Central memory CD8-positive, alpha-beta T cell (primary cell): Measurements from ENCODE around the gene BLM.
A peak's percentile ranks its signal among the peaks of the same experiment; 100 is the strongest.

ENCODE experiments used
- ATAC-seq: fragments of 150-1000 bp; cut with Tn5 transposase; replicated peaks from 2 replicates; pipeline ENCODE4 v1.10.0; 2022; ENCODE audit warnings: mild to moderate bottlenecking, moderate FRiP score, moderate number of reproducible peaks; ENCODE audit not compliant: poor library complexity, severe bottlenecking; ENCODE audit errors: extremely low read depth
- DNase-seq, 2 donors: peaks; one replicate each; pipeline ENCODE4 v3.0.0; 2021; ENCODE audit warnings: low spot score in 2 of 2
- H3K27ac Mint-ChIP-seq: one replicate; pipeline ENCODE4 v1.8.0; 2022; ENCODE audit warnings: low read depth, mild to moderate bottlenecking, moderate library complexity, mixed read lengths
- H3K27me3 Mint-ChIP-seq: one replicate; pipeline ENCODE4 v1.8.0; 2022; ENCODE audit warnings: mixed read lengths
- H3K36me3 Mint-ChIP-seq: one replicate; pipeline ENCODE4 v1.8.0; 2022; ENCODE audit warnings: mild to moderate bottlenecking, moderate library complexity, mixed read lengths; ENCODE audit not compliant: insufficient read depth
- H3K4me1 Mint-ChIP-seq: one replicate; pipeline ENCODE4 v1.8.0; 2022; ENCODE audit warnings: mixed read lengths
- H3K4me3 Mint-ChIP-seq: one replicate; pipeline ENCODE4 v1.8.0; 2022; ENCODE audit warnings: mild to moderate bottlenecking, moderate library complexity, mixed read lengths
- H3K9me3 Mint-ChIP-seq: one replicate; pipeline ENCODE4 v1.8.0; 2022; ENCODE audit warnings: mixed read lengths

BLM gene

GRCh38 chr15:90756916-90757315 lies 39.8 kb downstream of the BLM start:
- ATAC-seq: no peak
- Mint-ChIP-seq H3K4me1 (no peaks in the 10 kb centered on the region), H3K36me3 (peaks cover 18% of the 10 kb centered on the region), H3K4me3 (no peak overlapping the region), H3K27ac (no peak overlapping the region), H3K27me3 (no peaks in the 10 kb centered on the region), H3K9me3 (no peaks in the 10 kb centered on the region)
- DNase-seq: no peak

GRCh38 chr15:90757461-90757860 lies 40.3 kb downstream of the BLM start:
- H3K27ac Mint-ChIP-seq: no peak overlapping the region
- ATAC-seq (no peak), DNase-seq (no peak)
- H3K36me3 Mint-ChIP-seq: peaks cover 18% of the 10 kb centered on the region
- no peaks in the 10 kb centered on the region for H3K4me1 Mint-ChIP-seq
- H3K4me3 Mint-ChIP-seq: no peak overlapping the region
- H3K9me3 Mint-ChIP-seq: no peaks in the 10 kb centered on the region
- no peaks in the 10 kb centered on the region for H3K27me3 Mint-ChIP-seq

GRCh38 chr15:90760661-90761232 lies 43.6 kb downstream of the BLM start:
- no peaks in the 10 kb centered on the region for H3K27me3 Mint-ChIP-seq
- H3K27ac Mint-ChIP-seq: no peak overlapping the region
- H3K9me3 Mint-ChIP-seq: no peaks in the 10 kb centered on the region
- no peak for DNase-seq
- H3K4me1 Mint-ChIP-seq: no peaks in the 10 kb centered on the region
- H3K36me3 Mint-ChIP-seq: peaks cover 14% of the 10 kb centered on the region
- no peak for ATAC-seq
- no peak overlapping the region for H3K4me3 Mint-ChIP-seq

GRCh38 chr15:90761629-90762028 lies 44.5 kb downstream of the BLM start:
- DNase-seq (no peak), ATAC-seq (no peak)
- Mint-ChIP-seq H3K9me3 (no peaks in the 10 kb centered on the region), H3K27me3 (no peaks in the 10 kb centered on the region), H3K27ac (no peak overlapping the region), H3K4me1 (no peaks in the 10 kb centered on the region), H3K4me3 (no peak overlapping the region), H3K36me3 (peaks cover 11% of the 10 kb centered on the region)

DNA sequence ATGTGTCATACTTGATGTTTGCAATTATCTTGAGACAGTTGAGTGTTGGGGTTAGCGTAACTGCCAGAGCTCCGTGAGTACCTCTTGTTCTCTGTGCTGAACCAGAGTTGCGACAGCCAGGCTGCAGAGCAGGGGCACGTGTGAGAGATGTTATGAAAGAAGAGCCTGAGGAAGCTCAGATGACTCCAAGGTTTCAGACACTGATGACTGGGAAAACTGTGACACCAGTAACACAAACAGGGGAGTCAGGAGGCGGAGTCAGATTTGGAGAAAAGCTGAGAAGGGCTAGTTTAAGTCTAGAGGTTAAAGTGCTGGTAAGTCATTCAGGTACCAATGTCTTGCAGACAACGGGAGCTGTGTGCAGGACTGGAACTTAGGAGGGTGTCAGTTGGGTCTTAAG lies 45.0 kb downstream of the BLM start:
- H3K4me1 Mint-ChIP-seq: no peaks in the 10 kb centered on the region
- peak overlapping the region; percentile 37 for H3K27ac Mint-ChIP-seq
- H3K4me3 Mint-ChIP-seq: no peak overlapping the region
- no peaks in the 10 kb centered on the region for H3K9me3 Mint-ChIP-seq
- H3K27me3 Mint-ChIP-seq: no peaks in the 10 kb centered on the region
- no peak for ATAC-seq
- peaks cover 13% of the 10 kb centered on the region for H3K36me3 Mint-ChIP-seq
- no peak for DNase-seq

GRCh38 chr15:90763366-90764099 lies 46.4 kb downstream of the BLM start:
- Mint-ChIP-seq H3K27ac (no peak overlapping the region), H3K27me3 (no peaks in the 10 kb centered on the region), H3K9me3 (no peaks in the 10 kb centered on the region), H3K4me1 (no peaks in the 10 kb centered on the region), H3K36me3 (peaks cover 21% of the 10 kb centered on the region), H3K4me3 (no peak overlapping the region)
- DNase-seq (no peak), ATAC-seq (no peak)

- Mint-ChIP-seq H3K4me1 (no peaks in the 10 kb centered on the region), H3K4me3 (no peak overlapping the region), H3K27ac (no peak overlapping the region), H3K36me3 (peaks cover 16% of the 10 kb centered on the region), H3K9me3 (no peaks in the 10 kb centered on the region), H3K27me3 (no peaks in the 10 kb centered on the region)
- no peak for DNase-seq
- no peak for ATAC-seq
These were observed 48.4 kb downstream of the BLM start for GRCh38 chr15:90765531-90765930.

DNA sequence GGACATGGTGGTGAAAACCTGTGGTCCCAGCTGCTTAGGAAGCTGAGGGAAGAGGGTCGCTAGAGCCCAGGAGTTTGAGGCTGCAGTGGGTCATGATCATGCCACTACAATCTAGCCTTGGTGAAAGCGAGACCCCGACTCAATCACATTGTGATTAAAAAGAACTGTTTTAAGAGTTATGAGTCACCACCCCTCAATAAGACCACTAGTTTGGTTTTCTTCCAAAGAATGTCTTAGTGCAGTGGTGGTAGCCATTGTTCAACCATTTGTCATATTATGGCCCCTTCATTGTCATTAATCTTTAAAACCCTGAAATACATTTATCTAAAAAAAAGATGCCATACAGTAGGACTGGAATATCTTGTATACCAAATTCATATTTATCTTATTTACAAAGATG lies 48.8 kb downstream of the BLM start:
- Mint-ChIP-seq H3K4me3 (no peak overlapping the region), H3K36me3 (peaks cover 12% of the 10 kb centered on the region), H3K27ac (no peak overlapping the region), H3K4me1 (no peaks in the 10 kb centered on the region), H3K9me3 (no peaks in the 10 kb centered on the region), H3K27me3 (no peaks in the 10 kb centered on the region)
- DNase-seq: no peak
- no peak for ATAC-seq

DNA sequence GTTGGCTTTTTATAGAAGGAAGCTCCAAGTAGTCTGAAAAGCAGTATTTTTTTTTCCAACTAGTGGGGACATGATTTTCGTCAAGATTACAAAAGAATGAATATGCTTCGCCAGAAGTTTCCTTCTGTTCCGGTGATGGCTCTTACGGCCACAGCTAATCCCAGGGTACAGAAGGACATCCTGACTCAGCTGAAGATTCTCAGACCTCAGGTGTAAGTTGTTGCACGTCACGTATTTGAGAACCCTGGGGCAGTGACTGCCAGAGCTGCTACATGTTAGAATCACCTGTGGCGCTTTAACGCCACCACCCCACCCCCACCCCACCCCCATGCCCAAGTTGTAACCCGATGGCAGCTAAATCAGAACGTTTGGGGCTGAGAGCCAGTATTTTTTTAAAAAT lies 52.2 kb downstream of the BLM start:
- H3K36me3 Mint-ChIP-seq: peaks cover 17% of the 10 kb centered on the region
- H3K27me3 Mint-ChIP-seq: no peaks in the 10 kb centered on the region
- ATAC-seq (no peak), DNase-seq (no peak)
- H3K4me1 Mint-ChIP-seq: no peaks in the 10 kb centered on the region
- H3K9me3 Mint-ChIP-seq: no peaks in the 10 kb centered on the region
- H3K27ac Mint-ChIP-seq: no peak overlapping the region
- no peak overlapping the region for H3K4me3 Mint-ChIP-seq

DNA sequence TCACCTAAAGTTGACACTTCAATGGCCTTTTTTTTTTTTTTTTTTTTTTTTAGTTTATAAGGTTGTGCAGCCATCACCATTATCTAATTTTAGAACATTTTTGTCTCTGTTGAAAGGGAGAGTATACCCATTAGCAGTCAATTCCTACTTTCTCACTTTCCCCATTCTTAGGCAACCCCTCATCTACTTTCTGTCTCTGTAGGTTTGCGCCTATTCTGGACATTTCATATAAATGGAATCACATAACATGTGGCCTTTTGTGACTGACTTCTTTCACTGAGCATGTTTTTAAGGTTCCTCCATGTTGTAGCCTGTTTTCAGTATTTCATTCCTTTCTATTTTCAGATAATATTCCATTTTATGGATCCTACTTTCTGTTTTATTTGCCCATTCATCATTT lies 56.3 kb downstream of the BLM start:
- Mint-ChIP-seq H3K4me3 (no peak overlapping the region), H3K27ac (no peak overlapping the region), H3K4me1 (no peaks in the 10 kb centered on the region), H3K36me3 (peaks cover 9% of the 10 kb centered on the region), H3K27me3 (no peaks in the 10 kb centered on the region), H3K9me3 (no peaks in the 10 kb centered on the region)
- no peak for DNase-seq
- no peak for ATAC-seq

DNA sequence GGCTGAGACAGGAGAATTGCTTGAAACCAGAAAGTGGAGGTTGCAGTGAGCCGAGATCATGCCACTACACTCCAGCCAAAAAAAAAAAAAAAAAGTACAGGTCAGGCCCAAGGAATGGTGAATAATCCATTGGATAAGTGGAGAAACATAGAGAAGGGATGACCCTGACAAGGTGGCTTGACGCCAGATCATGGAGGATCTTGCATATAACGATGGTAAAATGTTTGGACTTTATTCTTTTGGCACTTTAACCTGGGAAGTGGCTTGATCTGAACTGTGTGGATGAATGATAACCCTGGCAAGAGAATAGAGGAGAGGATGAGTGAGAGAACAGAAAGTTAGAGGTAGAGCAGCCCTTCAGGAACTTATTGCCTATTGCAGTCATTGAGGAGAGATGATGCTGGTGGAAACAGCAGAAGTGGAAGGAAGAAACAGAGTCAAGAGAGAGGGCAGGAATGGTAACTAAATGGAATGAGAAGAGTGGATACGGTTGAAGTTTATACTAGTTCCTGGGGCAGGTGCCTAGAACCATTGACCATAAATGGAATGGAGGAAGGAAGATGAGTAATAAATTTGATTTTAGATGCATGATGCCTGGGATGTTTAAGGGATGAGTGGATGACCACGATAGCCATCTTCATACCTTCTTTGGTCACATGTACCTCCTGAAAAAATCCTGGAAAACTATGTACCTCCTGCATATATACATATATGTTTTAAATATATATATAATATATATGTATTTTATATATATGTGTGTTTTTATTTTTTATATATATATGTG lies 57.8 kb downstream of the BLM start:
- Mint-ChIP-seq H3K4me3 (no peak overlapping the region), H3K27ac (no peak overlapping the region), H3K36me3 (peaks cover 9% of the 10 kb centered on the region), H3K4me1 (no peaks in the 10 kb centered on the region), H3K27me3 (no peaks in the 10 kb centered on the region), H3K9me3 (no peaks in the 10 kb centered on the region)
- DNase-seq: no peak
- no peak for ATAC-seq

DNA sequence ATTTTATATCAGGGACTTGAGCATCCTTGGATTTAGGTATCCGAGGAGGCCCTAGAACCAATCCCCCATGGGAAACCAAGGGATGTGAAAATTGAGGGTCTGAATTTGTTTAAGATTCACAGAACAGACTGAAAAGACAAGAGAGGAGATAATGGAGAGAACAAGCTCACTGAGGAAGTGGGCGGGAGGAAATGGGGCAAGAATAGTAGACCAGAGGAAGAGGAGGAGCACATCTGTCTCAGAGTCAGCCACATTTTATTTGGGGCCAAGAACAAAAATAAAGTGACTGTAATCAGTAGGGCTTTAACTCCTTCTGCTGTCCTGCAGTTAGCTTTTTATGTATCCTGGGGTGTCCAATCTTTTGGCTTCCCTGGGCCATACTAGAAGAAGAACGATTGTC lies 63.8 kb downstream of the BLM start:
- Mint-ChIP-seq H3K4me3 (no peak overlapping the region), H3K9me3 (no peaks in the 10 kb centered on the region), H3K27ac (peak overlapping the region; percentile 0), H3K27me3 (no peaks in the 10 kb centered on the region), H3K36me3 (peaks cover 5% of the 10 kb centered on the region), H3K4me1 (peaks cover 7% of the 10 kb centered on the region)
- no peak for DNase-seq
- no peak for ATAC-seq

DNA sequence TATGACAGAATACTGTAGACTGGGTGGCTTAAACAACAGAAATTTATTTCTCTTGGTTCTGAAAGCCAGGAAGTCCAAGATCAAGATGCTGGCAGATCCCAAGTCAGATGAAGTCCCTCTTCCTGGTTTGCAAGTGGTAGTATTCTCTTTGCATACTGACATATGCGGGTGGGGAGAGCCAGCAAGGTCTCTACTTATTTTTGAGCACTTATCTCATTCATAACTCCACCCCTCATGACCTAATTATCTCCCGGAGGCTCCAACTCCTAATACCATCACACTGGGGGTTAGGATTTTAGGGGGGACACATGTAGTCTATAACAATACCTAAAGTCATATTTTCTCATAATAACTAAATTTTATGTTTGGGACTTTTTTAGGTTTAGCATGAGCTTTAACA lies 65.3 kb downstream of the BLM start:
- Mint-ChIP-seq H3K36me3 (peaks cover 5% of the 10 kb centered on the region), H3K27me3 (no peaks in the 10 kb centered on the region)

More for the DNA sequence above, 65.3 kb downstream of the BLM start:
- no peak overlapping the region for H3K27ac Mint-ChIP-seq
- H3K4me1 Mint-ChIP-seq: peaks cover 7% of the 10 kb centered on the region
- no peak overlapping the region for H3K4me3 Mint-ChIP-seq
- DNase-seq: no peak
- ATAC-seq: no peak
- no peaks in the 10 kb centered on the region for H3K9me3 Mint-ChIP-seq
